Fibroblast of the conjunctiva (primary cell): ENCODE measurements around the gene SLC25A6.
"Not testable (repeated sequence)": the region's sequence is repeated elsewhere in the genome, so short reads cannot be mapped to it uniquely, and the experiment has no call there.

ENCODE experiments used
- DNase-seq: peaks from one replicate; pipeline ENCODE4 v3.0.0-alpha.2; 2010; ENCODE audit warnings: low read depth

SLC25A6 gene

GRCh38 chrX:1389993-1390285 lies 2.0 kb downstream of the SLC25A6 start:
- DNase-seq: no peak

DNA sequence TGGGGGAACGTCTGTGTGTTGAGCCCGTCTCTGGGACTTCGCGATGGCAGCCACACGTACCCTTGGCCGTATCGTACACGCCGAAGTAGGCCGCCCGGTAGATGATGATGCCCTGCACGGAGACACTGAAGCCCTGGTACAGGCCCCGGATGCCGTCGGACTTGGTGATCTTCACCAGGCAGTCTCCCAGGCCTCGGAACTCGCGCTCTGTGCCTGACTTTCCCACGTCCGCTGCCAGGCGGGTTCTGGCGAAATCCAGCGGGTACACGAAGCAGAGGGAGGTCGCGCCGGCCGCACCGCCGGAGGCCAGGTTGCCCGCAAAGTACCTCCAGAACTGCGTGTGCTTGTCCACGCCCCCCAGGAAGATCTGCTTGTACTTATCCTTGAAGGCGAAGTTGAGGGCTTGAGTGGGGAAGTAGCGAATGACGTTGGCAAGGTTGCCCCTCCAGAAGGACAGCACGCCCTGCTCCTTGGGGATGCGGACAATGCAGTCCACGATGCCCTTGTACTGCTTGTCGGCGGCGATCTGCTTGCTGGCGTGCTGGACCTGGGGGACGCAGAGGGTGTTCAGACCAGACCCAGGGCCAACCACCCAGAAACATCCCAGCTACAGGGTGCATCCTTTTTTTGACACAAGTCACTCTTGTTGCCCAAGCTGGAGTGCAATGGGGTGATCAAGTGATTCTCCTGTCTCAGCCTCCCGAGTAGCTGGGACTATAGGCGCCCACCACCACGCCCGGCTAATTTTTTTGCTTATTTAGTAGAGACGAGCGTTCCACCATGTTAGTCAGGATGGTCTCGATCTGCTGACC lies 2.5 kb downstream of the SLC25A6 start:
- DNase-seq: no peak

DNA sequence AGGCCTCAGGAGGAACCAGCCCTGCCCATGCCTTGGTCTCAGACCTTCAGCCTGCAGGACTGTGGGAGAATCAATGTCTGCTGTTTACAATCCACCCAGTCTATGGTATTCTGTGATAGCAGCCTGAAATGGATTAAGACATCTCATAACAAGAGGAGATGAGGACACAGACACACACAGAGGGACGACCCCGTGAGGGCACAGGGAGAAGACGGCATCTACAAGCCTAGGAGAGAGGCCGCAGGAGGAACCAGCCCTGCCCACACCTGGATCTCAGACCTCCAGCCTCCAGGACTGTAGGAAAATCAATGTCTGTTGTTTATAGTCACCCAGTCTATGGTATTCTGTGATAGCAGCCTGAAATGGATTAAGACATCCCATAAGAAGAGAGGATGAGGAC lies 3.3 kb downstream of the SLC25A6 start:
- no peak for DNase-seq

GRCh38 chrX:1387141-1387776 lies 4.7 kb downstream of the SLC25A6 start:
- no peak for DNase-seq

DNA sequence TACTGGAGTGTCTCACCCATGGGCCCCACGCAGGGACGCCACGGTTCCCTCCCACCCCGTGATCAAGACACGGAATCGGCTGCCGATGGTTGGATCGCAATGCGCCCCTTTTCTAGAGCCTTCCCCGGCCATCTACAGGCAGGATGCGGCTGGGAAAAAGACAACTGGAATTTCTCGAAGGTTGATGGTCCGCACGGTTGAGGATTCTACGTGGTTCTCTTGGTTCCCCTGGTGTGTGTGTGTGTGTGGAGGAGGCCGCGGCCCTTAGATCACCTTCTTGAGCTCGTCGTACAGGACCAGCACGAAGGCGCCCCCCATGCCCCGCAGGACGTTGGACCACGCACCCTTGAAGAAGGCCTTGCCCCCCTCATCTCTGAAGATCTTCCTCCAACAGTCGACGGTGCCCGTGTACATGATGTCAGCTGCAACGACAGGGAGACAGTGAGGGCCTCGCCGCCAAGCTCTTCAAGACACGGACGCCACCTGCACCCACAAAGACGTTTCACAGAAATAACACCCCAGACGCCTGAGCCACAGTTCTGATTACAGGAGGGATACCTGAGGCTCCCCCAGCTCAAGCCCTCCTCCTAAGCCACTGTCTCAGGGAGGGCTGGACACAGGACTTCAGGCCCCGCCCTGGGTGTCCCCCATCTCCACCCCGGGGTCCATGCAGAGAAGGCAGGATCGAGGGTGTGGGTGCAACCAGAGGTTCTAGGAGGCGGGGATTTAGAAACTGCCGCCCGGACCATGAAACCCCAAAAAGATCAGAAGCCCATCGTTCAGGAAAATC lies 5.4 kb downstream of the SLC25A6 start:
- DNase-seq: no peak

DNA sequence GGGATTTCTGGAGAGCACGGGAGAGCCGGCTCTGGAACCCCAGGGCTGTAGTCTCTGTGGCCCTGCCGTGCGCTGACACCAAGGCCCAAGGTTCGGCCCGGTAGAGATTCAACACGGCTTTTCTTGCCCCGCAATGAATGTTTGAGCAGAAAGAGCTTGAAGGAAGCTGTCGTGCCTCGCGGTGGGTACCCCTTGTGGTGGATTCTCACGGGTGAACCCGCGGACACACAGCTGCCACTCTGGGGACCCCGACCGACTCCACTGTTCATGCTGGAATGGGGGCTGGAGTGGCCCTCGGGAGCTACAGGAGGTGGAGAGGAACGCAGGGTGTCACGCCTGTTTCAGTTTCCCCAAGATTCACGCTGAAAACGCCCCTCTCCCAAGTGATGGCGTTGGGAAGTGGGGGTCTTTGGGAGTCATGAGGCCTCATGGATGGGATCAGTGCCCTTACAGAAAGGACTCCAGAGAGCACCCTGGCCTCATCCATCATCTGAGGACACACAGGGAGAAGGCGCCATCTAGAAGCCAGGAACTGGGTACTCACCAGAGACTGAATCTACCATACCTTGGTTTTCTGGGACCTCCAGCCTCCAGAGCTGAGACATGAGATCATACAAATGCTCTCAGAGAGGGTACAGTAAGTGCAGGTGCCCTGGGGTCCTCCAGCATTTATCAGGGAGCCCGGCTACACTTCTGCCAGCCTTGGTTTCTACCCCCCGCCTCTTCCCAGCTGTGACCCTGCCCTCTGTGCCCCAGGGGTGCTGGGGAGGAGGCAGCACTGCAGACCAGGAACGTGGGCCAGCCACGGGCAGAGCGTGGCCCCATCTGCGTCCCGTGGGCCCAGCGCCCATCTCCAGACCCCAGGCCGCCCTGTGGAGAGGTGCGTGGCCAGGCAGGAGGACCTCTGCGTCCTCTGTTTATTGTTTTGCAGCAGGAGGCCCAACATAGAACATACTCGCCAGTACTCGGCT lies 6.4 kb downstream of the SLC25A6 start:
- no peak for DNase-seq

GRCh38 chrX:1384658-1385252 lies 7.2 kb downstream of the SLC25A6 start:
- DNase-seq: no peak

DNA sequence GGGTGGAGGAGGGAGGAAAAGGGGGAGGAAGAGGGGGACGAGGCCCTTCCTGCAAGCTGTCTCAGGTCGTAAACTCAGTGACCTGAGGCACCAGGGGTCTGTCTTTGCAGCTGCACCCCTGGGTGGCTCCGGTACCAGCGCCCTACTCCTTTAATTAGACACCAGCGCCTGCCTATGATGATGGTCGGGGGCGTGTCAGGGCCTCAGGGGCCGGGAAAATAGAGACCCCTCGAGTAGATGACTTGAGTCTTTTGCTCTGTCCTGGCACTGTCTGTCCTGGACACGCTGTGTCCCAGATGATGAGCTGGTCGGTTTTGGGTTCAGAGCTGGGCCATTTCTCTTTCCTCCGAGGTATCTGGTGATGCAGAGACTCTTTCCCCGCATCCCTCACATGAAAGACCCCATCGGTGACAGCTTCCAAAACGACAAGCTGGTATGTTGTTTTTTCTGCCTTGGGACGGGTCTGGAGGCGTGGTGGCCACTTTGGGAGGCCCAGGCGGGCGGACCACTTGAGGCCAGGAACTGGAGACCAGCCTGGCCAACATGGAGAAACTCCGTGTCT lies 11.2 kb downstream of the SLC25A6 start:
- no peak for DNase-seq

DNA sequence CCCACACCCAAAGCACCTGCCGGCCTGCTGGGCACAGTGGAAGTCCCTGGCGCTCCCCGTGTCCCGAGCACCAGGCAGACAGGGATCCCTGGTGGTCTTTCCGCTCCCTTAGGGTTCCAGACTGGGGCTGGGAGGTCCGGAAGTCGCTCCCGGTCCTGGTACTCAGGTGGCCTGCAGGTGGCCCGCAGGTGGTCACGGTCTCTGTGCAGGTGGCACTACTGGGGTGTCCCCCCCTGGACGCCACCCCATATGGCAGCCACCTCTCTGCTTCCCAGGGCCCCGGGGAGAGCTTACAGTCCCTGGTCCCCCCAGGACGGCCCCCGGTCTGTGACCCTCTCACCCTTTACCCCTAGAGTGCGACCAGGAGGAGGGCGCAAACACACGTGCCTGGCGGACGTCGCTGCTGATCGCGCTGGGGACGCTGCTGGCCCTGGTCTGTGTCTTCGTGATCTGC lies 13.6 kb downstream of the SLC25A6 start:
- DNase-seq: no peak

- no peak for DNase-seq
Measured at GRCh38 chrX:1368385-1368698, 23.6 kb downstream of the SLC25A6 start.

- not testable (repeated sequence) for DNase-seq
Measured at GRCh38 chrX:1366363-1366762, 25.6 kb downstream of the SLC25A6 start.

DNA sequence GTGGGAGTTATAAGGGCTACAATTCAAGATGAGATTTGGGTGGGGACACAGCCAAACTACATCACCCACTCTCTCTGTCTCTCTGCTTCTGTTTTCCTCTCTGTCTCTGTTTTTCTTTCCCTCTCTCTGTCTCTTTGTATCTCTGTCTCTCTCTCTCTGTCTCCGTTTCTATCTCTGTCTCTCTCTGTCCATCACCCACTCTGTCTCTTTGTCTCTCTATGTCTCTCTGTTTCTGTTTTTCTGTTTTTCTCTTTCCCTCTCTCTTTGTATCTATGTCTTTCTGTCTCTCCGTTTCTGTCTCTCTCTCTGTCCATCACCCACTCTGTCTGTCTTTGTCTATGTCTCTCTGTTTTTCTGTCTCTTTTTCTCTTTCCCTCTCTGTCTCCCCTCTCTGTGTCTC lies 30.0 kb downstream of the SLC25A6 start:
- no peak for DNase-seq

DNA sequence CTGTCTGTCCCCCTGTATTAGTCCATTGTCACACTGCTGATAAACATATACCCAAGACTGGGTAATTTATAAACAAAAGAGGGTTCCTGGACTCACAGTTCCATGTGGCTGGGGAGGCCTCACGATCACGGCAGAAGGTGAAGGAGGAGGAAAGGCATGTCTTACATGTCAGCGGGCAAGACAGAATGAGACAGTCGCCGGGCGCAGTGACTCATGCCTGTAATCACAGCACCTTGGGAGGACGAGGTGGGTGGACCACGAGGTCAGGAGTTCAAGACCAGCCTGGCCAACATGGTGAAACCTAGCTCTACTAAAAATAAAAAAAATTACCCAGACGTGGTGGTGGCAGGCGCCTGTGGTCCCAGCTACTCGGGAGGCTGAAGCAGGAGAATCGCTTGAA lies 30.6 kb downstream of the SLC25A6 start:
- DNase-seq: no peak

GRCh38 chrX:1360171-1360570 lies 31.7 kb downstream of the SLC25A6 start:
- no peak for DNase-seq

DNA sequence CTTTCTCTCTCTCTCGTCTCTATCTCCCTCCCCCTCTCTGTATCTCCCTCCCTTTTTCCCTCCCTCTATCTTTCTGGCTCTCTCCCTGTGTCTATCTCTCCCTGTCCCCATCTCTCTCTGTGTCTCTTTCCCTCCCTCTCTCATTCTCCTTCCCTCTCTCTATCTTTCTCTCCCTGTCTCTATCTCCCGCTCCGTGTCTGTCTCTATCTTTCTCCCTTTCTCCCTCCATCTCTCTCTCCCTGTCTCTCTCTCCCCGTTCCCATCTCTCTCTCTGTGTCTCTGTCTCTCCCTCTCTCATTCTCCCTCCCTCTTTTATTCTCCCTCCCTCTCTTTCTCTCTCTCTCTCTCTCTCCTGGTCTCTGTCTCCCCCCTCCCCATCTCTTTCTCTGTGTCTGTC lies 32.4 kb downstream of the SLC25A6 start:
- no peak for DNase-seq

DNA sequence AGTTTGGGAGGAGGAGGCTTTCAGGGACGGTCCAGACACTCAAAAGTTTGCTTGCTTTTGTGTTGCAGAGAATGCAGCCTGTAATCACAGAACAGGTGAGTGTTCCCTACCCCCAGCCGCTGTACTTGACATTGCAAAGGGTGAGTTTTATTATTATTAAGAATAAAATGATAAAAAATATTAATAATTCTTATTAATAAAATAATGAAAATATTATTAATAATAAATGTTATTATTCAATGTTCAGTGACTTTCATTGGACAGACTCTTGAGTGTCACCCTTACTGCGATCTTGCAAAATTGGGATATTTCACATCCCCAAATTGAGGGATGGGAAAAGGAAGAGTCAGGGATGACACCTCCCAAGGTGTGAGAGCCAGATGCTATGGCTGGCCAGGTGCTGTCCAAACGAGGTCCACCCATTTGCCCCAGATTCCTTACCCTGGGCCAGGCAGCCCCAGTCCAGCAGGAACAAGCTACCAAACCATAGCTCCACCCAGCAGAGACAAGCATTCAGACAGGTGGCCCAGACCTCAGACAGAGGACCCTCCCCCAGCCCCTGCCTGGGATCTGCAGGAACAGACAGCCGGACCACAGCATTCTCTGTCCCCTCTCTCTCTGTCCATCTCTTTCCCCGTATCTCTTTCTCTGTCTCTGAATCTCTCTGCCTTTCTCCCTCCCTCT lies 33.0 kb downstream of the SLC25A6 start:
- DNase-seq: no peak

DNA sequence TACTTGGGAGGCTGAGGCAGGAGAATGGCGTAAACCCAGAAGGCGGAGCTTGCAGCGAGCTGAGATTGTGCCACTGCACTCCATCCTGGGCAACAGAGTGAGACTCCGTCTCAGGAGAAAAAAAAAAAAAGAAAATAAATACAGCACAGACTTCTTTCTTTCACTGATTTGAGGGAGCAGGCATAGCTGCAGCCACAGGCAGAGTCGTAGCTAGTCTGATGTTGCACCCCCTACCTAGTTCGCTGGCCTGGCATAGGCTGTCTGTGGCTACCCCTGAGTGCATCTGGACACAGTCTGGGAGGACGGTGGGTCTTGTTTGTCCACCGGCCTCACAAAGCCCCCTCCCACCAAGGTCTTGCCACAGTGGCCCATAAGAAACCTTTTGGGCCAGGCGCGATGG lies 33.9 kb downstream of the SLC25A6 start:
- DNase-seq: no peak

DNA sequence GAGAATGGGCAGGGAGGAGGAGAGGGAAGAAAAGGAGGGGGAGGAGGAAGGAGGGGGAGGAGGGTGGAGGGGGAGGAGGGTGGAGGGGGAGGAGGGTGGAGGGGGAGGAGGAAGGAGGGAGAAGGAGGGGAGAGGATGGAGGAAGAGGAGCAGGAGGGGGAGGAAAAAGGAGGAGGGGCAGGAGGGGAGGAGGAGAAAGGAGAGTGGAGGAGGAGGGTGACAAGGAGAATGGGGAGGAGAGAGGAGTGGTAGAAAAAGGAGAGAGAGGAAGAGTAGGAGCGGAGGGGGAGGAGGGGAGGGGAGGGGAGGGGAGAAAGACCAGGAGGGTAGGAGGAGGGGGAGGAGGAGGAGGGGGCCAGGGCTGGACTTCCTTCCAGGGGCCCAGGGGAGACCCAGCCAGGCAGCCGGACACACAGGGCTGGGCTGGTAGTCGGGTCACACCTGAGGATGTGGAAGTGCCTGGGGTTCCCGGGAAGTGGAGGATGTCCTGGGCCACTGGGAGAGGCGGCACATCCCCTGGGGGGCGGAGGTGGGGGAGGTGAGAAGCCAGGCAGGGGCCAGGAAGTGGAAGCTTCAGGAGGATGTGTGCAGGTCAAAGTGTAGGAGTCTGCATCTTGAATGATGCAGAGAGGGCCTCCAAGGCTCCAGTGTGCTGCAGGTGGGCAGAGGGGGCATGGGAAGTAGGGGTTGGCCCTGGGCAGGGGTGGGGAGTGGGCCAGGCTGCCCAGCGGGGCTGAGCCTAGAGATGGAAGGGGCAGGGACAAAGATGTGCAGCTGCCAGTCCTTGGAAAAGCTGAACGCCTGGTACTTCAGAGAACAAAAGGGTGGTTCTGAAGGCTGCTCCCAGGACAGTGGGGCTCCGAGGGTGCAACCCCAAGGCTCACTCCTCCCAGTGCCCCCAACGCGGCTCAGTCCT lies 36.5 kb downstream of the SLC25A6 start:
- no peak for DNase-seq
